Ascending aorta (tissue), 2 donors: Measurements from ENCODE around the gene IL26. TPM values are rescaled to one million over a fixed set of nuclear protein-coding genes. Genes with fewer than 3 reads are reported as not detected.

Source experiments
- DNase-seq, 2 donors: peaks; one replicate each; pipeline ENCODE4 v3.0.0-alpha.2; 2019; ENCODE audit warnings: low spot score in 2 of 2
- H3K27ac ChIP-seq, 2 donors: fragments of 200-600 bp; sonication (generic); one replicate each; pipeline ENCODE4 v1.5.1; 2016 to 2017; ENCODE audit warnings: mild to moderate bottlenecking in 1 of 2
- H3K27me3 ChIP-seq: fragments of 200-600 bp; sonication (generic); one replicate; pipeline ENCODE4 v1.5.1; 2017
- H3K36me3 ChIP-seq, 2 donors: fragments of 200-600 bp; sonication (generic); one replicate each; pipeline ENCODE4 v1.5.1; 2016
- H3K4me1 ChIP-seq, 2 donors: fragments of 200-600 bp; sonication (generic); one replicate each; pipeline ENCODE4 v1.5.1; 2016 to 2017; ENCODE audit warnings: mild to moderate bottlenecking in 1 of 2
- H3K4me3 ChIP-seq, 2 donors: fragments of 200-600 bp; sonication (generic); one replicate each; pipeline ENCODE4 v1.5.1; 2016 to 2017; ENCODE audit warnings: mild to moderate bottlenecking in 1 of 2
- H3K9me3 ChIP-seq, 2 donors: fragments of 200-600 bp; sonication (generic); one replicate each; pipeline ENCODE4 v1.5.1; 2016
- intact Hi-C: fragments of 100-400 bp; cut with DNase I; formaldehyde crosslinking; loops from one replicate; pipeline ENCODE4 v1.15.1; 2023
- total RNA-seq: library from RNA; depleted of rRNA; stranded (reverse); fragments of >200 nt; gene quantifications from one replicate; pipeline ENCODE4 v1.1.0, GENCODE V29; 2016
- TF ChIP-seq, protein P1 (sequence below), 3 experiments: fragments of 200-600 bp in 2 of 3; fragments of 450-650 bp in 1 of 3; sonication (generic) in 2 of 3; IDR thresholded peaks; one replicate each; pipeline ENCODE4 v1.5.1; 2016 to 2019; ENCODE audit warnings: antibody characterized with exemption in 3 of 3, mild to moderate bottlenecking in 1 of 3, moderate library complexity in 1 of 3

IL26 gene
- total RNA-seq, 1 donor from 2014 or later = not detected

GRCh38 chr12:68235576-68235975, 10.0 kb upstream of the IL26 start:
- H3K9me3 ChIP-seq = no peaks in the 10 kb centered on the region
- peaks cover 0 to 7% of the 10 kb centered on the region in 2 donors for H3K4me1 ChIP-seq
- no peak overlapping the region for H3K27ac ChIP-seq
- no peak for DNase-seq
- no peaks in the 10 kb centered on the region for H3K36me3 ChIP-seq
- H3K4me3 ChIP-seq = no peak overlapping the region
- no peaks in the 10 kb centered on the region for H3K27me3 ChIP-seq
- intact Hi-C loops = no loop called here
- TF ChIP-seq, protein P1, sequence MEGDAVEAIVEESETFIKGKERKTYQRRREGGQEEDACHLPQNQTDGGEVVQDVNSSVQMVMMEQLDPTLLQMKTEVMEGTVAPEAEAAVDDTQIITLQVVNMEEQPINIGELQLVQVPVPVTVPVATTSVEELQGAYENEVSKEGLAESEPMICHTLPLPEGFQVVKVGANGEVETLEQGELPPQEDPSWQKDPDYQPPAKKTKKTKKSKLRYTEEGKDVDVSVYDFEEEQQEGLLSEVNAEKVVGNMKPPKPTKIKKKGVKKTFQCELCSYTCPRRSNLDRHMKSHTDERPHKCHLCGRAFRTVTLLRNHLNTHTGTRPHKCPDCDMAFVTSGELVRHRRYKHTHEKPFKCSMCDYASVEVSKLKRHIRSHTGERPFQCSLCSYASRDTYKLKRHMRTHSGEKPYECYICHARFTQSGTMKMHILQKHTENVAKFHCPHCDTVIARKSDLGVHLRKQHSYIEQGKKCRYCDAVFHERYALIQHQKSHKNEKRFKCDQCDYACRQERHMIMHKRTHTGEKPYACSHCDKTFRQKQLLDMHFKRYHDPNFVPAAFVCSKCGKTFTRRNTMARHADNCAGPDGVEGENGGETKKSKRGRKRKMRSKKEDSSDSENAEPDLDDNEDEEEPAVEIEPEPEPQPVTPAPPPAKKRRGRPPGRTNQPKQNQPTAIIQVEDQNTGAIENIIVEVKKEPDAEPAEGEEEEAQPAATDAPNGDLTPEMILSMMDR (IDR thresholded peaks at IDR 0.05) = no peak

DNA sequence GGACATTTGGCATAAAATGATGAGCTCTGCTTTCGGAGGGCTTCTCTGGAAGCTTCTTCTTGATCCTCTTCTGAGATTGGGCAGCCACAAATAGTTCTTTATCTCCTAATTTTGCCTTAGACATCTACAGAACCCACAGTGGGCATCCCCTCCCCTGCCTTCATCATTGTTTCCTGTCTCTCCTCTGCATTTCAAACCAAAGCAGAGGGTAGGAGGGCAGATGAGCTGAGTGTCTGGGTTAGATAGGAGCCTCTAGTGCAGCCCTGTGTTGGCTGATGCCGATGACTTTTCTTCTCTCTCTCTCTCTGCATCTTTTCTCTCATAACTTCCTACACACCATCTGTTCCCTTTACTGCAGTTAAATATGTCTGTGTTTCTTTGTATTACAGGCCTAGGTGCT, 8.5 kb upstream of the IL26 start:
- Histone ChIP-seq H3K36me3 (no peaks in the 10 kb centered on the region), H3K27ac (no peak overlapping the region), H3K27me3 (no peaks in the 10 kb centered on the region), H3K9me3 (no peaks in the 10 kb centered on the region), H3K4me3 (no peak overlapping the region), H3K4me1 (peaks cover 0 to 7% of the 10 kb centered on the region in 2 donors)
- TF ChIP-seq, protein P1 (IDR thresholded peaks at IDR 0.05) = no peak
- intact Hi-C loops = no loop called here
- DNase-seq = no peak

GRCh38 chr12:68233498-68233897, 7.9 kb upstream of the IL26 start:
- H3K27me3 ChIP-seq = no peaks in the 10 kb centered on the region
- H3K9me3 ChIP-seq = no peaks in the 10 kb centered on the region
- intact Hi-C loops = no loop called here
- H3K27ac ChIP-seq = no peak overlapping the region
- DNase-seq = no peak
- TF ChIP-seq, protein P1 (IDR thresholded peaks at IDR 0.05) = no peak
- H3K4me1 ChIP-seq = peaks cover 0 to 7% of the 10 kb centered on the region in 2 donors
- no peaks in the 10 kb centered on the region for H3K36me3 ChIP-seq
- no peak overlapping the region for H3K4me3 ChIP-seq

GRCh38 chr12:68231691-68232090, 6.1 kb upstream of the IL26 start:
- Histone ChIP-seq H3K27ac (no peak overlapping the region), H3K36me3 (no peaks in the 10 kb centered on the region), H3K4me1 (no peaks in the 10 kb centered on the region), H3K27me3 (no peaks in the 10 kb centered on the region), H3K9me3 (no peaks in the 10 kb centered on the region), H3K4me3 (no peak overlapping the region)
- TF ChIP-seq, protein P1 (IDR thresholded peaks at IDR 0.05) = no peak
- intact Hi-C loops = no loop called here
- no peak for DNase-seq

DNA sequence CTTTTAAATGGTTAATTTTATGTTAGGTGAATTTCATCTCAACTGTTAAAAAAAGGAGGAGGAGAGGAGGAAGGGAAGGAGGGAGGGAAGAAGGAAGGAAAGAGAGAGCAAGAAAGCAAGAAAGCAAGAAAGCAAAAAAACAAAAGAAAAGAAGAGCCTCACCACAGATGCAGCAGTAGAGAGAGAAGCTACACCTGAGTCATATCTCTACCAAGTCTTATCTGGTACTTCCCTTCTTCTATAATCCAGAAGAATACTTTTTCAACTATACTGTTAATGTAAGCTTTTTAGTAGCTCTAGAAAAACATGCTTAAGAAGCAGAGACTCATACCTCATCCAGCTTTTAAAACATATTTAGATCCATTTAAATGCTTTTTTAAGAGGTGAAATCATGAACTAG, 5.6 kb upstream of the IL26 start:
- TF ChIP-seq, protein P1 (IDR thresholded peaks at IDR 0.05) = no peak
- no peaks in the 10 kb centered on the region for H3K4me1 ChIP-seq
- H3K36me3 ChIP-seq = no peaks in the 10 kb centered on the region
- H3K4me3 ChIP-seq = no peak overlapping the region
- DNase-seq = no peak
- H3K27ac ChIP-seq = no peak overlapping the region
- intact Hi-C loops = no loop called here
- H3K9me3 ChIP-seq = no peaks in the 10 kb centered on the region
- H3K27me3 ChIP-seq = no peaks in the 10 kb centered on the region

DNA sequence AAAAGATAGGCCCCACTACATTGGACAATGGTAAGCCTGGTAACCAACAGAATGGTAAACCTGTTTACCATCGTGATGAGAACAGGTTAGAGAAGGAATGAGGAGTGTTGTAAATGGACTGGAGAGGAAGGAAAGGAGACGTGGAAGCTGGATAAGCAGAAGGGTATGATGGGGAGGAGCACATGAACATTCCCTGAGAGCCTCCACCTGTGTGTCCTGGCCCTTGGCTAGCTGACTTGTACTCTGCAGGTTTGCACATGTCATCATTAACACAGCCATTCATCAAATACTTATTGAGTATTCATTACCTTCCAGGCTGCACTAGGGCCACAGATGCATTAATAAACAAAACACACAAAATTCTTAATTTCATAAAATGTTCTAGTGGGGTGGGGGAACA, 4.3 kb upstream of the IL26 start:
- Histone ChIP-seq H3K4me1 (no peaks in the 10 kb centered on the region), H3K9me3 (no peaks in the 10 kb centered on the region), H3K4me3 (no peak overlapping the region), H3K36me3 (no peaks in the 10 kb centered on the region), H3K27me3 (no peaks in the 10 kb centered on the region), H3K27ac (no peak overlapping the region)
- TF ChIP-seq, protein P1 (IDR thresholded peaks at IDR 0.05) = no peak
- intact Hi-C loops = no loop called here
- DNase-seq = no peak
